ENCODE data around the gene BCAS1. TPM values are rescaled to one million over a fixed set of nuclear protein-coding genes. Genes with fewer than 3 reads are reported as not detected.

The BCAS1 gene
- polyA plus RNA-seq, 1 of the 3 experiments (the other 2 are of a cell fraction): not detected

GRCh38 chr20:54023406-54023805 lies 47.0 kb downstream of the BCAS1 start:
- CTCF ChIA-PET: no interaction called here
- 38% methylated on average over 3 of the region's 3 CpGs for WGBS (ENCODE audit: low lambda C conversion rate)
- no peak overlapping the region for H3K4me2 ChIP-seq

GRCh38 chr20:54021446-54022235 lies 48.8 kb downstream of the BCAS1 start:
- TF ChIP-seq EZH2phosphoT487 (IDR thresholded peaks at IDR 0.05; ENCODE audit: borderline replicate concordance, low read depth): no peak
- no peak overlapping the region for H2AFZ ChIP-seq (ENCODE audit: low read depth)
- H3K4me2 ChIP-seq: no peak overlapping the region
- no peaks in the 10 kb centered on the region for H4K20me1 ChIP-seq (ENCODE audit: insufficient read depth)
- no peaks in the 10 kb centered on the region; the same call in 1 of the 2 replicates for H3K27me3 ChIP-seq (ENCODE audit: insufficient read depth)
- H3K36me3 ChIP-seq (replicated peaks in 1 of 2; ENCODE audit: control insufficient read depth in 1 of 2, insufficient read depth in 2 of 2, low read length in 1 of 2): no peaks in the 10 kb centered on the region
- H3K9me3 ChIP-seq: no peaks in the 10 kb centered on the region
- H3K9me2 ChIP-seq: no peaks in the 10 kb centered on the region
- WGBS (ENCODE audit: low lambda C conversion rate): 56% methylated on average over 7 of the region's 7 CpGs
- no peaks in the 10 kb centered on the region for H3K79me2 ChIP-seq (ENCODE audit: insufficient read depth)
- peaks cover 0 to 4% of the 10 kb centered on the region in 2 experiments; a peak in 1 of 4 replicates for H3K4me1 ChIP-seq (ENCODE audit: control insufficient read depth in 1 of 2, insufficient read depth in 2 of 2, low read depth in 1 of 2, low read length in 1 of 2)
- POLR2A ChIA-PET: no interaction called here
- DNase-seq: no peak
- no peak overlapping the region for H3K27ac ChIP-seq (ENCODE audit: low read depth in 2 of 2, low read length in 1 of 2)
- H3F3A ChIP-seq (replicated peaks; ENCODE audit: insufficient read depth): no peaks in the 10 kb centered on the region
- CTCF ChIA-PET: interaction anchor here (0.6 kb wide), 1 partner anchor 97 kb away, joined by 3 read pairs; no protein-coding TSS in a partner anchor
- H3K9ac ChIP-seq: no peak overlapping the region
- H3K4me3 ChIP-seq (ENCODE audit: low read depth in 2 of 2, low read length in 1 of 2): no peak overlapping the region

More at GRCh38 chr20:54023406-54023805, 47.0 kb downstream of the BCAS1 start:
- TF ChIP-seq RFX5 (IDR thresholded peaks at IDR 0.05; ENCODE audit: low read length) (no peak), USF2 (IDR thresholded peaks at IDR 0.05; ENCODE audit: borderline replicate concordance, low read depth, low read length) (no peak), MXI1 (IDR thresholded peaks at IDR 0.05; ENCODE audit: low read depth, low read length) (no peak), SIN3A (IDR thresholded peaks at IDR 0.05; ENCODE audit: borderline replicate concordance, low read depth, low read length) (no peak), EP300 (IDR thresholded peaks at IDR 0.05; ENCODE audit: borderline replicate concordance in 1 of 2, low read depth in 1 of 2, low read length in 1 of 2) (no peak), TCF12 (IDR thresholded peaks at IDR 0.05) (no peak), NFIC (IDR thresholded peaks at IDR 0.05; ENCODE audit: borderline replicate concordance) (no peak), JUND (IDR thresholded peaks at IDR 0.05) (no peak), PBX3 (IDR thresholded peaks at IDR 0.05) (no peak), TEAD4 (IDR thresholded peaks at IDR 0.05; ENCODE audit: borderline replicate concordance, insufficient read depth) (no peak)
- Histone ChIP-seq H3K4me3 (ENCODE audit: low read depth in 2 of 2, low read length in 1 of 2) (no peak overlapping the region), H3K79me2 (ENCODE audit: insufficient read depth) (no peaks in the 10 kb centered on the region), H3K9ac (no peak overlapping the region), H3F3A (replicated peaks; ENCODE audit: insufficient read depth) (no peaks in the 10 kb centered on the region), H2AFZ (ENCODE audit: low read depth) (no peak overlapping the region), H3K36me3 (replicated peaks in 1 of 2; ENCODE audit: control insufficient read depth in 1 of 2, insufficient read depth in 2 of 2, low read length in 1 of 2) (no peaks in the 10 kb centered on the region), H3K27ac (ENCODE audit: low read depth in 2 of 2, low read length in 1 of 2) (no peak overlapping the region), H4K20me1 (ENCODE audit: insufficient read depth) (no peaks in the 10 kb centered on the region), H3K9me3 (no peaks in the 10 kb centered on the region), H3K4me1 (ENCODE audit: control insufficient read depth in 1 of 2, insufficient read depth in 2 of 2, low read depth in 1 of 2, low read length in 1 of 2) (peaks cover 0 to 4% of the 10 kb centered on the region in 2 experiments; a peak in 1 of 4 replicates), H3K9me2 (no peaks in the 10 kb centered on the region), H3K27me3 (ENCODE audit: insufficient read depth) (no peaks in the 10 kb centered on the region; the same call in 1 of the 2 replicates)
- DNase-seq: no peak
- POLR2A ChIA-PET: no interaction called here

Measured in SK-N-SH (cell line).